Right hindlimb (tissue), 1 donor: ENCODE results near the gene KIAA0586.
"Not testable (repeated sequence)": the region's sequence is repeated elsewhere in the genome, so short reads cannot be mapped to it uniquely, and the experiment has no call there.

Experiments used
- DNase-seq: peaks from one replicate; pipeline ENCODE4 v3.0.0-alpha.2; 2018

Gene KIAA0586

GRCh38 chr14:58553959-58554358, 126.4 kb downstream of the KIAA0586 start:
- DNase-seq: no peak

GRCh38 chr14:58555647-58556046, 128.1 kb downstream of the KIAA0586 start:
- no peak for DNase-seq

- no peak for DNase-seq
Measured at GRCh38 chr14:58557242-58557641, 129.7 kb downstream of the KIAA0586 start.

DNA sequence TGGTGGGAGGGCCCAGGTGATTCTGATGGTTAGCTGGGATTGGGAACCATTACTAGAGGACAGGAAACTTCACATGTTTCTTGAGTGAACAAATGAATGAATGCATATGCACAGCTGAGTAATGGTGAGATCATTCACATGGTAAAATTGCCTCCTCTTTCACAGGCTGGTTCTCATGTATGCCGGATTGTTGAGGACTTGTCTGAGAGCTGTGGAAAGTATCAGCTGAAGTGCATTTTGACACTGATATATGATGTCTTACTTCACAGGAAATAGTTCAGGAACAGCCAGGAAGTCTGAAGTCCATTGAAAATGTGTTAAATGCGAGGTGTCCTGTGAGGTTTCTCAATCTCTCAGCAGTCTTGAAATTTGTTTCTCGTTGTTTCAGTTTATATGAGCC, 132.7 kb downstream of the KIAA0586 start:
- DNase-seq: no peak

DNA sequence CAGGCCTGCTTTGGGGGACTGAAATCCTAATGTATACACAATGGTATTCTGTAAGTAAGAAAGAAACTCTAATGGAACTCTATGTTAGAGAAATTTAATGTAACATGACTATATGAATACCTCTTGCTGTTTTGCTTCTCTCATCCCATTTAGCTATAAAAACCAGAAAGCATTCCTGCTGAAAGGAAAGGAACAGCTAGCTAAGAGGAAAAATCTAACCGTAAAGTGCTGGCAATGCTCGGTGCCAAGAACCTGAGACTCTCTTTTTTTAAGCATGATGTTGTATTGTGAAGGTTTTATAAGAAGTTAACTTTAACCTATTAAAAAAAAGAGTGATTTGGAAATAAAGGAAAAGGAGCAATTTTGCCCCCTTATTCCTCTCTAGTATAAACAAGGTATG, 134.6 kb downstream of the KIAA0586 start:
- peak; percentile 58 for DNase-seq

GRCh38 chr14:58563978-58564377, 136.5 kb downstream of the KIAA0586 start:
- DNase-seq: no peak

GRCh38 chr14:58565832-58566231, 138.3 kb downstream of the KIAA0586 start:
- no peak for DNase-seq

DNA sequence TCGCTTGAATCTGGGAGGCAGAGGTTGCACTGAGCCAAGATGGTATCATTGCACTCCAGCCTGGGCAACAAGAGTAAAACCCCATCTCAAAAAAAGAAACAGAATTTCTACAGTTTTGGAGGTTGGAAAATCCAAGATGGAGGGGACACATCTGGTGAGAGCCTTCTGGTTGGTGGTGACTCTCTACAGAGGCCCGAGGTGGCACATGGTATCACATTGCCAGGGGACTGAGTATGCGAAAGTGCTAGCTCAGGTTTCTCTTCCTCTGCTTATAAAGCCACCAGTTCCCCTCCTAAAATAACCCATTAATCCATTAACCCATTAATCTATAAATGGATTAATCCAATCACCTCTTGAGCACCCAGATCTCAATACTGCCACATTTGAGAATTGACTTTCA, 139.5 kb downstream of the KIAA0586 start:
- DNase-seq: no peak

- DNase-seq: no peak
Measured at GRCh38 chr14:58568322-58568721, 140.8 kb downstream of the KIAA0586 start.

DNA sequence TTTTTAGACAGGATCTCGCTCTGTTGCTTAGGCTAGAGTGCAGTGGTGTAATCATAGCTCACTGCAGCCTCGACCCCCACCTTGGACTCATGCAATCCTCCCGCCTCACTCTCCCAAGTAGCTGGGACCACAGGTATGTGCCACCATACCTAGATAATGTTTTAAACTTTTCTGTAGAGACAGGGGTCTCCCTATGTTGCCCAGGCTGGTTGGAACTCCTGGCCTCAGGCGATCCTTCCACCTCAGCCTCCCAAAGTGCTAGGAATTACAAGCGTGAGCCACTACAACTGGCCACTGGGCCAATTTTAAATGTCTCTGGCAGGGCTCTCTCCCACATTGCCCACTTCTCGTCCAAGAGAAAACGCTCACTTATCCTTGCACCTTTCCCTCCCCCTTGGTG, 143.7 kb downstream of the KIAA0586 start:
- DNase-seq: no peak

DNA sequence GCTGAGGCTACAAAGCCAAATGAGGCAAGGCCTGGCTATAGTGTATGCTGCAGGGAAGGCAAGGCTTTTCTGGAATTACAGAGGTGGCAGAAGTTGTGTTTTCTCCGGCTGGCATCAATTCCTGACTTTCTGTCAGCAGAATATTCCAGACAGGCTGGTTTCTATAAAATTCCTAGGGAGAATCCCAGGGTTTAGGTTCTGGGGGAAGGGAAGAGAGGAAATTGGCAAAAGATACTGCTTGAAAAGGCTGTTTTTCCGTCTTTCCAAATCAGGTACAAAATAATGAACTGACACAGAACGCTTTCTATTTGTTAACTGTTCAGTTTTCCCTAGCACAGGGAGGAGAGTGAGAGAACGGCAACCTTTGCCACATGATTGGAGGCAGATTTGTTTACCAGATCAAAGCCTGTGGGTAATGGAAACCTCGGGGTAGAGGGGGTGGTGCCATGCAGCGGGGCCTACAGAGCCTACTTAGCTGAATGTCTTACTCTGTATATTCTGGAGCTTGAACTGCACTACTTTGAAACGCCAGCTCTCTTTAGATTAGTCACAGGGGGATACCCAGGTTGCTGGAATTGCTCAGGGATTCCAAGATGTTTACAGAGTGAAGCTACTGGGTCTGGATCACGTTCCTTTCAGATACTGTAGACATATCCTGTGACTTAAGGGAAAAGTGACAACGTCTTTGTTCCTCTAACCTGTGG, 144.4 kb downstream of the KIAA0586 start:
- DNase-seq: peak; percentile 42

- no peak for DNase-seq
Measured at GRCh38 chr14:58572473-58572853, 144.9 kb downstream of the KIAA0586 start.

DNA sequence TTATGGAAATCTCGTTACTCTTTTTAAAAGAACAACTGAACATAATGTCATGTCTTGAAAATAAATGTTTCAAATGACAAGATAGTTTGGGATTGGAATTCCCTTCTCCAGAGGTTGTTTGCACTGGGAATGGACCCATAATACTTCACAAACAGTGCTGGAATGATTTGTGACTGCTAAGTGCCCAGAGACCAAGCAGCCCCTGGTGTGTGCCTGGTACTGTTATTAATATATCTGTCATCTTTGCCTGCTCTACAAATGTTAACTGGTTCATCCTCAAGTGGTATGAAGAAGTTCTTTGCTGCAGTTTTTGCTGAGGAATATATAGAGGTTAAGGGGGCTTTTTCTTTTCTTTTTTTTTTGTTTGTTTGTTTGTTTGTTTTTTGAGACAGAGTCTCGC, 145.3 kb downstream of the KIAA0586 start:
- DNase-seq: no peak

GRCh38 chr14:58574623-58575022, 147.1 kb downstream of the KIAA0586 start:
- DNase-seq: no peak

DNA sequence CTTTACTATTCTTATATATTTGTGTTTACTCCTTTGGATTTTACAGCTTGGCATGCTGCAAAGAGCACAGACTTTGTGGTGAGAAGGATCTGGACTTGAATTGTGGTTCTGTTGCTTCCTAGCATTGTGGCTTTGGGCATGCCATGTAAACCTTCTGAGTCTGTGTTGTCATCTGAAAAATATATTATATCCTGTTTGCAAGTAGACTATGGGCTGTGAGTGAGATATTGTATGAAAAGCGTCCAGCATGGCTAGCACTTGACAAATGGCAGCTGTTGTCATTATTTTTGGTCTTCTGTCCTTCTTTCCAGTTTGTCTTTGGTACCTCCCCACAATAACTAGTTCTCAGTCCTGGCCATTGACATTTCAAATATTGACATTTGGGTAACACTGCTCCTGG, 148.4 kb downstream of the KIAA0586 start:
- no peak for DNase-seq

- DNase-seq: not testable (repeated sequence)
Measured at GRCh38 chr14:58580035-58580434, 152.5 kb downstream of the KIAA0586 start.

DNA sequence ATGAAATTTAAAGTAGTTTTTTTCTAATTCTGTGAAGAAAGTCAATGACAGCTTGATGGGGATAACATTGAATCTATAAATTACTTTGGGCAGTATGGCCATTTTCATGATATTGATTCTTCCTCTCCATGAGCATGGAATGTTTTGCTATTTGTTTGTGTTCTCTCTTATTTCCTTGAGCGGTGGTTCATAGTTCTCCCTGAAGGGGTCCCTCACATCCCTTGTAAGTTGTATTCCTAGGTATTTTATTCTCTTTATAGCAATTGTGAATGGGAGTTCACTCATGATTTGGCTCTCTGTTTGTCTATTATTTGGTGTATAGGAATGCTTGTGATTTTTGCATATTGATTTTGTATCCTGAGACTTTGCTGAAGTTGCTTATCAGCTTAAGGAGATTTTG, 153.9 kb downstream of the KIAA0586 start:
- not testable (repeated sequence) for DNase-seq

GRCh38 chr14:58584383-58584782, 156.9 kb downstream of the KIAA0586 start:
- no peak for DNase-seq

DNA sequence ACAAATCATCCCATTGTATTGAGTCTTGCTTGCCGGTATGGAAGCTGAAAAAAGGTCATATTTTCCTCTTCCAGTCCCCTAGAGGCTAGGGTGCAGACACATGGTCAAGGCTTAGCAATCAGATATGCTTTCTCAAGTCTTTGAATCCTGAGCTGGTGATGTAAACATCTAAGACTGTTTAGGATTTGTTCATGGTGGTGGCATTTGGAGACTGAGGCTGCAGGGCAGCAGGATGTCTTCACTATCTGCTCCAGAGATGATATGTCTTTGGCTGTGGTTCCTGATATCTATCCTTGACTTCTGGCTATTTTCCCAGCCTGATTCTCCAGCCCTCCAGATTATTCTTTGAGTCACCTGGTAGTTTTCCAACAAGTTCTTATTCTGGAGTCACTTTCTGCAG, 159.8 kb downstream of the KIAA0586 start:
- no peak for DNase-seq

DNA sequence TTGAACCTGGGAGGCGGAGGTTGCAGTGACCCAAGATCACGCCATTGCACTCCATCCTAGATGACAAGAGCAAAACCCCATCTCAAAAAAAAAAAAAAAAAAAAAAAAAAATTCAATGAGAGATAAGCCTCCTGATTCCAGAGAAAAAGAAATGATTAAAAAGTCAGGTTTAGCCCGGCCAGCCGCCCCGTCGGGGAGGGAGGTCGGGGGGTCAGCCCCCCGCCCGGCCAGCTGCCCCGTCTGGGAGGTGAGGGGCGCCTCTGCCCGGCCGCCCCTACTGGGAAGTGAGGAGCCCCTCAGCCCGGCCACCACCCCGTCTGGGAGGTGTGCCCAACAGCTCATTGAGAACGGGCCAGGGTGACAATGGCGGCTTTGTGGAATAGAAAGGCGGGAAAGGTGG, 160.8 kb downstream of the KIAA0586 start:
- not testable (repeated sequence) for DNase-seq

- no peak for DNase-seq
Measured at GRCh38 chr14:58593977-58594376, 166.5 kb downstream of the KIAA0586 start.

DNA sequence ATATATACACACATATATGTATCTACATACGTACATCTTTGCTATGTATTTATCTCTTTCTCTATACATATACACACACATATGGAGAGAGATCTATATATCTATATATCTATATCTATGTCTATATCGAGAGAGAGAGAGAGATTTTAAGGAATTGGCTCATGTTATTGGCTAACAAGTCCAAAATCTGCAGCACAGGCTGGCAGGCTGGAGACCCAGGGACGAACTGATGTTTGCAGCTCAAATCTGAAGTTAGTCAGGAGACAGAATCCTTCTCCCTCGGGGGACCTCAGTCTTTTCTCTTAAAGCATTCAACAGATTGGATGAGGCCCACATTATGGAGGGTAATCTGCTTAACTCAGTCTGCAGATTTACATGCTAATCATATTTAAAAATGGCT, 169.5 kb downstream of the KIAA0586 start:
- DNase-seq: no peak

DNA sequence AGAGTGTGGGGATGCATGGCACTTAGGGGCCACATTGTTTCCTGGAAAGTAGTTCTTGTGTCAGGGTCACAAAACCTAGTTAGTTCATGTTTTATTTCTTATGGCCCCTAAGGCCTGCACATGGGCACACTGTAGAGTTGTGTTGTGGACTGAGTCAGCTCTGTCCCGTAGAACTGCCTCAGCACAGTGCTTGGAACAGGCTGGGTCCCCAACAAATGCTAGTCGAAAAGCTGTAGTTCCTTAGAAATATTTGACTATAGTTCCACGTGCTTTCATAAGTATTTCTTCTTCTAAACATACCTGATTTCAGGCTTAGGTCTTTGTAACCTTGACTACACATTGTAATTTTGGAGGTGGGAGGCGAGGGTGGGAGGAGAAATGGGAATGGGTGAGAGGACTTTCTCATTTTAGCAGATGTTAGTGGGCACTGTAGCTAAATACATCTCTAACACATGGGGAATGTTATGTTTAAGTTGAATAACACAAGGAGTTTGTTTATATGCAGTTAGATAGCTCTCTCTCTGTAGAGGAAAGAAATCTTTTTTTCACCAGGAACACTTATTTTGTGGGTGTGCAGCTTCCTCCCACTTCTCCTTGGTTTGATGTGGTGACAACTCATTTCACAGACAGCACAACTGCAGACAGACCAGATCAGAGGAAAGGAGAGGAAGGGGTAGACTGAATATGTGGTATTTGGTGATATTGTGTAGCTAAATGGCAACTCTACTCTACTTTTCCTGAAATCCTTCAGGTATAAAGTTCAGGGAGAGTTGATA, 170.7 kb downstream of the KIAA0586 start:
- no peak for DNase-seq

GRCh38 chr14:58598804-58599525, 171.4 kb downstream of the KIAA0586 start:
- no peak for DNase-seq
